Tibial artery (tissue), 4 donors: ENCODE results near the gene NRL.

ENCODE experiments used
- DNase-seq, 2 donors: peaks; one replicate each; pipeline ENCODE4 v3.0.0-alpha.2; 2019
- H3K27ac ChIP-seq, 2 donors: fragments of 200-600 bp; sonication (generic) in 1 of 2; 1 replicate in 1 of 2; 2 replicates in 1 of 2; pipeline ENCODE4 v1.5.1; 2018 to 2019; ENCODE audit warnings: mild to moderate bottlenecking in 1 of 2
- H3K27me3 ChIP-seq, 2 donors: fragments of 200-600 bp; sonication (generic) in 1 of 2; one replicate each; pipeline versions ENCODE4 v1.5.1 to v1.6.0; 2016 to 2019
- H3K36me3 ChIP-seq, 3 donors: fragments of 200-600 bp; sonication (generic) in 2 of 3; one replicate each; pipeline ENCODE4 v1.5.1; 2016 to 2019; ENCODE audit warnings: mild to moderate bottlenecking in 2 of 3
- H3K4me1 ChIP-seq, 4 donors: fragments of 200-600 bp; sonication (generic) in 2 of 4; 1 replicate in 3 of 4; 2 replicates in 1 of 4; pipeline ENCODE4 v1.5.1; 2016 to 2019
- H3K4me3 ChIP-seq, 2 donors: fragments of 200-600 bp; sonication (generic) in 1 of 2; 1 replicate in 1 of 2; 2 replicates in 1 of 2; pipeline ENCODE4 v1.5.1; 2018 to 2019; ENCODE audit warnings: mild to moderate bottlenecking in 2 of 2
- H3K9me3 ChIP-seq, 3 donors: fragments of 200-600 bp; sonication (generic) in 1 of 3; one replicate each; pipeline ENCODE4 v1.5.1; 2016 to 2019
- CTCF ChIP-seq, 2 experiments: fragments of 200-600 bp in 1 of 2; fragments of 450-650 bp in 1 of 2; IDR thresholded peaks; one replicate each; pipeline ENCODE4 v1.5.1; 2017 to 2019; ENCODE audit warnings: antibody characterized with exemption in 2 of 2, mild to moderate bottlenecking in 1 of 2, moderate library complexity in 1 of 2
- intact Hi-C: fragments of 100-400 bp; cut with DNase I; formaldehyde crosslinking; loops from one replicate; pipeline ENCODE4 v1.15.0; 2023; ENCODE audit warnings: low total_unique reads

NRL gene

GRCh38 chr14:24159777-24160498 is 45.2 kb upstream of the NRL start:
- Histone ChIP-seq H3K36me3 (peaks cover 59 to 79% (median 60%) of the 10 kb centered on the region in 3 donors), H3K4me1 (peaks cover 0 to 37% (median 28%) of the 10 kb centered on the region in 4 donors), H3K27ac (peak overlapping the region; percentile 84 to 93), H3K4me3 (no peak overlapping the region), H3K27me3 (no peaks in the 10 kb centered on the region), H3K9me3 (no peaks in the 10 kb centered on the region)
- intact Hi-C loops, result no loop called here
- DNase-seq, result no peak
- no peak for TF ChIP-seq CTCF (IDR thresholded peaks at IDR 0.05)

- H3K27ac ChIP-seq, result no peak overlapping the region
- no peaks in the 10 kb centered on the region for H3K27me3 ChIP-seq
- no peak for DNase-seq
- no peak for TF ChIP-seq CTCF (IDR thresholded peaks at IDR 0.05)
- intact Hi-C loops, result no loop called here
- H3K4me3 ChIP-seq, result no peak overlapping the region
- H3K9me3 ChIP-seq, result no peaks in the 10 kb centered on the region
- H3K36me3 ChIP-seq, result peaks cover 47 to 83% (median 55%) of the 10 kb centered on the region in 3 donors
- H3K4me1 ChIP-seq, result peaks cover 0 to 16% (median 12%) of the 10 kb centered on the region in 4 donors
These were observed 42.6 kb upstream of the NRL start for GRCh38 chr14:24157331-24157730.

- Histone ChIP-seq H3K27ac (no peak overlapping the region), H3K9me3 (no peaks in the 10 kb centered on the region), H3K27me3 (no peaks in the 10 kb centered on the region), H3K36me3 (peaks cover 52 to 88% (median 60%) of the 10 kb centered on the region in 3 donors), H3K4me3 (no peak overlapping the region), H3K4me1 (peaks cover 0 to 11% (median 7%) of the 10 kb centered on the region in 4 donors)
- no peak for DNase-seq
- no peak for TF ChIP-seq CTCF (IDR thresholded peaks at IDR 0.05)
- intact Hi-C loops, result no loop called here
These were observed 42.1 kb upstream of the NRL start for GRCh38 chr14:24156840-24157239.

- intact Hi-C loops, result no loop called here
- Histone ChIP-seq H3K9me3 (no peaks in the 10 kb centered on the region), H3K27ac (no peak overlapping the region), H3K36me3 (peaks cover 68 to 98% (median 78%) of the 10 kb centered on the region in 3 donors), H3K27me3 (no peaks in the 10 kb centered on the region), H3K4me1 (no peaks in the 10 kb centered on the region), H3K4me3 (no peak overlapping the region)
- no peak for DNase-seq
- TF ChIP-seq CTCF (IDR thresholded peaks at IDR 0.05), result no peak
These were observed 40.4 kb upstream of the NRL start for GRCh38 chr14:24155100-24155499.

GRCh38 chr14:24151404-24152080 is 36.8 kb upstream of the NRL start:
- Histone ChIP-seq H3K27me3 (no peaks in the 10 kb centered on the region), H3K9me3 (no peaks in the 10 kb centered on the region), H3K4me1 (peaks cover 7 to 18% (median 15%) of the 10 kb centered on the region in 4 donors), H3K27ac (no peak overlapping the region), H3K4me3 (no peak overlapping the region), H3K36me3 (peaks cover 57 to 79% (median 72%) of the 10 kb centered on the region in 3 donors)
- no peak for DNase-seq
- intact Hi-C loops, result loop anchor here (5.0 kb wide), 1 partner anchor 94 kb away; no protein-coding TSS in a partner anchor
- no peak for TF ChIP-seq CTCF (IDR thresholded peaks at IDR 0.05)
